ENCODE results near the gene PLXNB1. TPM values are rescaled to one million over a fixed set of nuclear protein-coding genes. Genes with fewer than 3 reads are reported as not detected.

PLXNB1 gene
- total RNA-seq, 1 experiment from 2014 or later: 149 TPM

DNA sequence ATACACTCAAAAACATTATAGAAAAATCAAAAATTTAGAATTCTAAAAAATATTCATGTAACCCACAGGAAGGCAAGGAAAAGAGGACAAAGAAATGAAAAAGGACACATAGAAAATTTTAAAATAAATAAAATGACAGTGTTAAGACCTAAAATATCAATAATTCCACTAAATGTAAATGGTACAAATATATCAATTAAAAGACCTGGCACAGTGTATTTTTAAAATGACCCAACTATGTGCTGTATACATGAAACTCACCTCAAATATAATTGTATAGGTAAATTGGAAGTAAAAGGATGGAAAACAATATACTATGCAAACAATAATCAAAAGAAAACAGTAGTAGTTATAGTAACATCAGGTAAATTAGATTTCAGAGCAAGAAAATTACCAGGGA, 68.0 kb downstream of the PLXNB1 start:
- DNase-seq: no peak
- H3K9me3 ChIP-seq: peaks cover 35% of the 10 kb centered on the region
- H3K36me3 ChIP-seq (ENCODE audit: control insufficient read depth, insufficient read depth, low read length): peaks cover 1% of the 10 kb centered on the region; the same call in 1 of the 2 replicates
- TF ChIP-seq, protein P1, sequence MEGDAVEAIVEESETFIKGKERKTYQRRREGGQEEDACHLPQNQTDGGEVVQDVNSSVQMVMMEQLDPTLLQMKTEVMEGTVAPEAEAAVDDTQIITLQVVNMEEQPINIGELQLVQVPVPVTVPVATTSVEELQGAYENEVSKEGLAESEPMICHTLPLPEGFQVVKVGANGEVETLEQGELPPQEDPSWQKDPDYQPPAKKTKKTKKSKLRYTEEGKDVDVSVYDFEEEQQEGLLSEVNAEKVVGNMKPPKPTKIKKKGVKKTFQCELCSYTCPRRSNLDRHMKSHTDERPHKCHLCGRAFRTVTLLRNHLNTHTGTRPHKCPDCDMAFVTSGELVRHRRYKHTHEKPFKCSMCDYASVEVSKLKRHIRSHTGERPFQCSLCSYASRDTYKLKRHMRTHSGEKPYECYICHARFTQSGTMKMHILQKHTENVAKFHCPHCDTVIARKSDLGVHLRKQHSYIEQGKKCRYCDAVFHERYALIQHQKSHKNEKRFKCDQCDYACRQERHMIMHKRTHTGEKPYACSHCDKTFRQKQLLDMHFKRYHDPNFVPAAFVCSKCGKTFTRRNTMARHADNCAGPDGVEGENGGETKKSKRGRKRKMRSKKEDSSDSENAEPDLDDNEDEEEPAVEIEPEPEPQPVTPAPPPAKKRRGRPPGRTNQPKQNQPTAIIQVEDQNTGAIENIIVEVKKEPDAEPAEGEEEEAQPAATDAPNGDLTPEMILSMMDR (IDR thresholded peaks at IDR 0.05; ENCODE audit: insufficient read depth in 1 of 2, low read depth in 1 of 2, low read length in 1 of 2, severe bottlenecking in 1 of 2, unreplicated experiment in 1 of 2): no peak
- Mint-ChIP-seq H3K4me1 (ENCODE audit: low read depth, unreplicated experiment) (peaks cover 2% of the 10 kb centered on the region), H3K4me3 (ENCODE audit: unreplicated experiment) (no peak overlapping the region), H3K9me3 (ENCODE audit: unreplicated experiment) (peaks cover 44% of the 10 kb centered on the region), H3K36me3 (ENCODE audit: insufficient read depth, unreplicated experiment) (peaks cover 5% of the 10 kb centered on the region), H3K27ac (ENCODE audit: unreplicated experiment) (no peak overlapping the region), H3K27me3 (ENCODE audit: insufficient read depth, unreplicated experiment) (no peaks in the 10 kb centered on the region)
- ChIA-PET POLR2A (no interaction called here), CTCF (no interaction called here)
- BruUV-seq (replicated peaks): no TSS peak
- no peak overlapping the region for H3K4me3 ChIP-seq (ENCODE audit: low read depth, low read length)
- peaks cover 6% of the 10 kb centered on the region for H3K4me1 ChIP-seq
- intact Hi-C loops (cut with micrococcal nuclease; ENCODE audit: unreplicated experiment): no loop called here
- H3K27me3 ChIP-seq (replicated peaks; ENCODE audit: control insufficient read depth, insufficient read depth, low read length): no peaks in the 10 kb centered on the region

DNA sequence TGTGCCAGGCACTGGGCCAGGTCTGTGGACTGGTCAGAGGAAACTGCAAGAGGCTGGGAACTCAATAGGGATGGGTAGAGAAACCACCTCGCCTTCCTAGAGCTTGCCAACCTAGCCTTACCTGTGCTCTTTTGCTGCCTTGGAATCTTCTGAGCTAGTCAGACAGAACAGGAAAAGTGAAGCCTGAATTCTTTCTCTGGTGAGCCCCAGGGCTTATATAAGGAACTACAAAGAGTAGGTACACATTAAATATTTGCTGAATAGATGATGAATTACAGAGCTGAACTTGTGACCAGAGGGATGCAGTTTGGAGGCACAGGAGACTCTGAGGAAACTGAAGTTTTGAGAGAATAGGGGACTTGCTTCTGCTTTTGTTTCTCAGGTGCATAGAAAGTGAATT, 73.5 kb downstream of the PLXNB1 start:
- no peak overlapping the region for H3K4me3 ChIP-seq (ENCODE audit: low read depth, low read length)
- Mint-ChIP-seq H3K27me3 (ENCODE audit: insufficient read depth, unreplicated experiment) (no peaks in the 10 kb centered on the region), H3K27ac (ENCODE audit: unreplicated experiment) (peak overlapping the region; percentile 84), H3K36me3 (ENCODE audit: insufficient read depth, unreplicated experiment) (peaks cover 24% of the 10 kb centered on the region), H3K9me3 (ENCODE audit: unreplicated experiment) (peaks cover 20% of the 10 kb centered on the region), H3K4me1 (ENCODE audit: low read depth, unreplicated experiment) (peaks cover 21% of the 10 kb centered on the region), H3K4me3 (ENCODE audit: unreplicated experiment) (peak overlapping the region; percentile 33)
- peaks cover 1% of the 10 kb centered on the region; the same call in 1 of the 2 replicates for H3K36me3 ChIP-seq (ENCODE audit: control insufficient read depth, insufficient read depth, low read length)
- ChIA-PET POLR2A (interaction anchor here (0.7 kb wide), 2 partner anchors 16 to 80 kb away, joined by 3 read pairs; no protein-coding TSS in a partner anchor), CTCF (interaction anchor here (0.7 to 1.2 kb wide), 2 partner anchors 9 to 80 kb away, joined by 3 to 9 read pairs; no protein-coding TSS in a partner anchor)
- no peaks in the 10 kb centered on the region for H3K27me3 ChIP-seq (replicated peaks; ENCODE audit: control insufficient read depth, insufficient read depth, low read length)
- peak in 1 of 2 experiments; percentile 68 for DNase-seq
- H3K4me1 ChIP-seq: peaks cover 19% of the 10 kb centered on the region
- intact Hi-C loops (cut with micrococcal nuclease; ENCODE audit: unreplicated experiment): loop anchor here (1.0 to 2.0 kb wide), 2 partner anchors 10 to 54 kb away; no protein-coding TSS in a partner anchor
- TF ChIP-seq, protein P1 (IDR thresholded peaks at IDR 0.05; ENCODE audit: insufficient read depth in 1 of 2, low read depth in 1 of 2, low read length in 1 of 2, severe bottlenecking in 1 of 2, unreplicated experiment in 1 of 2): no peak
- no TSS peak for BruUV-seq (replicated peaks)
- H3K9me3 ChIP-seq: peaks cover 25% of the 10 kb centered on the region

DNA sequence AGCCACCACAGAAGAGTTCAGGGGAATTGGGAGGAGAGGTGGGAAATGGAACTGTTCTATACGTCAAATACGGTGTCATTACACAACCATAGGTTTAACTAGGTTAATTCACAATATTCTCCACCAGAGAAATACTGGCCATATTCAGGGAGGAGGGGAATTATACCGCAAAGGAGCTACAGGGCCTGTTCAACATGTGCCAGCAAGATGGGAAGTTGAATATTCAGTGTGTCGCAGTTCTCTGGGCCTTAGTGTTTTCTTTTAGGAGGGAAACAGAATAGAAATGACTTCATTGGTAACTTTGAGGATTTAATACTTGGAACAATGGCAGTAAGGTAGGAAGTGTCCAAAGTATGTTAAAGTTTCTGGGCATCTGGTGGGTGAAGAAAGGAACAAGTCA, 75.9 kb downstream of the PLXNB1 start:
- DNase-seq: no peak
- Histone ChIP-seq H3K4me1 (peaks cover 19% of the 10 kb centered on the region), H3K4me3 (ENCODE audit: low read depth, low read length) (no peak overlapping the region), H3K27me3 (replicated peaks; ENCODE audit: control insufficient read depth, insufficient read depth, low read length) (no peaks in the 10 kb centered on the region), H3K9me3 (peaks cover 21% of the 10 kb centered on the region), H3K36me3 (ENCODE audit: control insufficient read depth, insufficient read depth, low read length) (peaks cover 1% of the 10 kb centered on the region; the same call in 1 of the 2 replicates)
- intact Hi-C loops (cut with micrococcal nuclease; ENCODE audit: unreplicated experiment): no loop called here
- TF ChIP-seq, protein P1 (IDR thresholded peaks at IDR 0.05; ENCODE audit: insufficient read depth in 1 of 2, low read depth in 1 of 2, low read length in 1 of 2, severe bottlenecking in 1 of 2, unreplicated experiment in 1 of 2): no peak
- POLR2A ChIA-PET: no interaction called here
- H3K27me3 Mint-ChIP-seq (ENCODE audit: insufficient read depth, unreplicated experiment): no peaks in the 10 kb centered on the region
- peak overlapping the region; percentile 42 for H3K27ac Mint-ChIP-seq (ENCODE audit: unreplicated experiment)
- CTCF ChIA-PET: no interaction called here
- peaks cover 21% of the 10 kb centered on the region for H3K36me3 Mint-ChIP-seq (ENCODE audit: insufficient read depth, unreplicated experiment)
- no peak overlapping the region for H3K4me3 Mint-ChIP-seq (ENCODE audit: unreplicated experiment)
- BruUV-seq (replicated peaks): no TSS peak
- peaks cover 21% of the 10 kb centered on the region for H3K4me1 Mint-ChIP-seq (ENCODE audit: low read depth, unreplicated experiment)
- H3K9me3 Mint-ChIP-seq (ENCODE audit: unreplicated experiment): peaks cover 9% of the 10 kb centered on the region

Other genes with a start within 250 kb of the PLXNB1 start
- gene CDC25A, start 241.7 kb downstream of the PLXNB1 start, total RNA-seq (2022): 32.1 and 35.5 TPM in 2 replicates
- not detected in 2 replicates for gene CAMP, start 206.6 kb downstream of the PLXNB1 start, total RNA-seq (2022)
- gene ZNF589, start 189.0 kb downstream of the PLXNB1 start, total RNA-seq (2022): 9.7 and 10.9 TPM in 2 replicates
- gene NME6, start 128.7 kb downstream of the PLXNB1 start, total RNA-seq (2022): 42.3 and 49.2 TPM in 2 replicates
- not detected in 2 replicates for gene SPINK8, start 96.4 kb downstream of the PLXNB1 start, total RNA-seq (2022)
- 1.7 and 2.3 TPM in 2 replicates for gene FBXW12, start 57.9 kb downstream of the PLXNB1 start, total RNA-seq (2022)
- gene CCDC51, start 10.0 kb upstream of the PLXNB1 start, total RNA-seq (2022): 48.9 and 59.5 TPM in 2 replicates
- 205 and 227 TPM in 2 replicates for gene TMA7, start 10.2 kb upstream of the PLXNB1 start, total RNA-seq (2022)
- gene ATRIP, start 16.7 kb upstream of the PLXNB1 start, total RNA-seq (2022): 14.4 and 15.9 TPM in 2 replicates
- 213 and 226 TPM in 2 replicates for gene SHISA5, start 74.1 kb upstream of the PLXNB1 start, total RNA-seq (2022)
- gene PFKFB4, start 126.7 kb upstream of the PLXNB1 start, total RNA-seq (2022): 11.2 and 14.4 TPM in 2 replicates
- 0.54 TPM in 1 of 2 replicates, not detected in the other for gene UCN2, start 133.7 kb upstream of the PLXNB1 start, total RNA-seq (2022)
- gene COL7A1, start 165.2 kb upstream of the PLXNB1 start, total RNA-seq (2022): 4.7 and 5.2 TPM in 2 replicates
- gene UQCRC1, start 179.6 kb upstream of the PLXNB1 start, total RNA-seq (2022): 278 and 283 TPM in 2 replicates
- gene TMEM89, start 191.7 kb upstream of the PLXNB1 start, total RNA-seq (2022): not detected in 2 replicates
- 54.7 and 59.4 TPM in 2 replicates for gene SLC26A6, start 205.4 kb upstream of the PLXNB1 start, total RNA-seq (2022)
- gene CELSR3, start 232.8 kb upstream of the PLXNB1 start, total RNA-seq (2022): 35.4 and 39.0 TPM in 2 replicates